ENCODE results near the gene CRCP.
"Not testable (repeated sequence)": the region's sequence is repeated elsewhere in the genome, so short reads cannot be mapped to it uniquely, and the experiment has no call there.

The CRCP gene

GRCh38 chr7:66156035-66156434 is 41.4 kb downstream of the CRCP start:
- DNase-seq (ENCODE audit: low read depth in 3 of 3) = not testable (repeated sequence)

- no peak for DNase-seq (ENCODE audit: low read depth in 3 of 3)
Measured at GRCh38 chr7:66157060-66157459, 42.4 kb downstream of the CRCP start.

GRCh38 chr7:66162622-66163021 is 48.0 kb downstream of the CRCP start:
- no peak for DNase-seq (ENCODE audit: low read depth in 3 of 3)

- no peak for DNase-seq (ENCODE audit: low read depth in 3 of 3)
Measured at GRCh38 chr7:66163186-66163610, 48.6 kb downstream of the CRCP start.

GRCh38 chr7:66164356-66164755 is 49.7 kb downstream of the CRCP start:
- DNase-seq (ENCODE audit: low read depth in 3 of 3) = no peak

- DNase-seq (ENCODE audit: low read depth in 3 of 3) = no peak
Measured at GRCh38 chr7:66167773-66168387, 53.2 kb downstream of the CRCP start.

GRCh38 chr7:66169616-66170015 is 55.0 kb downstream of the CRCP start:
- DNase-seq (ENCODE audit: low read depth in 3 of 3) = no peak

- no peak for DNase-seq (ENCODE audit: low read depth in 3 of 3)
Measured at GRCh38 chr7:66170309-66171231, 55.9 kb downstream of the CRCP start.

GRCh38 chr7:66172536-66173401 is 58.1 kb downstream of the CRCP start:
- DNase-seq (ENCODE audit: low read depth in 3 of 3) = not testable (repeated sequence)

- no peak for DNase-seq (ENCODE audit: low read depth in 3 of 3)
Measured at GRCh38 chr7:66173856-66174255, 59.2 kb downstream of the CRCP start.

- DNase-seq (ENCODE audit: low read depth in 3 of 3) = not testable (repeated sequence)
Measured at GRCh38 chr7:66175006-66175405, 60.4 kb downstream of the CRCP start.

GRCh38 chr7:66176914-66177313 is 62.3 kb downstream of the CRCP start:
- no peak for DNase-seq (ENCODE audit: low read depth in 3 of 3)

GRCh38 chr7:66178258-66178657 is 63.6 kb downstream of the CRCP start:
- no peak for DNase-seq (ENCODE audit: low read depth in 3 of 3)

- DNase-seq (ENCODE audit: low read depth in 3 of 3) = no peak
Measured at GRCh38 chr7:66181329-66181728, 66.7 kb downstream of the CRCP start.

GRCh38 chr7:66181845-66182244 is 67.2 kb downstream of the CRCP start:
- DNase-seq (ENCODE audit: low read depth in 3 of 3) = no peak

- DNase-seq (ENCODE audit: low read depth in 3 of 3) = no peak
Measured at GRCh38 chr7:66182920-66183319, 68.3 kb downstream of the CRCP start.

GRCh38 chr7:66183700-66184099 is 69.1 kb downstream of the CRCP start:
- DNase-seq (ENCODE audit: low read depth in 3 of 3) = no peak

GRCh38 chr7:66185680-66186187 is 71.1 kb downstream of the CRCP start:
- DNase-seq (ENCODE audit: low read depth in 3 of 3) = no peak

- no peak for DNase-seq (ENCODE audit: low read depth in 3 of 3)
Measured at GRCh38 chr7:66186991-66187390, 72.3 kb downstream of the CRCP start.

GRCh38 chr7:66187905-66188304 is 73.3 kb downstream of the CRCP start:
- no peak for DNase-seq (ENCODE audit: low read depth in 3 of 3)

GRCh38 chr7:66188645-66189044 is 74.0 kb downstream of the CRCP start:
- DNase-seq (ENCODE audit: low read depth in 3 of 3) = no peak

All from stimulated activated CD4-positive, alpha-beta T cell treated with anti-CD3 and anti-CD28 coated beads, TNF-alpha, amount 100 ng/mL, for 48 hours (primary cell).